ENCODE results near the gene PKNOX2.

- TF ChIP-seq, protein P1, sequence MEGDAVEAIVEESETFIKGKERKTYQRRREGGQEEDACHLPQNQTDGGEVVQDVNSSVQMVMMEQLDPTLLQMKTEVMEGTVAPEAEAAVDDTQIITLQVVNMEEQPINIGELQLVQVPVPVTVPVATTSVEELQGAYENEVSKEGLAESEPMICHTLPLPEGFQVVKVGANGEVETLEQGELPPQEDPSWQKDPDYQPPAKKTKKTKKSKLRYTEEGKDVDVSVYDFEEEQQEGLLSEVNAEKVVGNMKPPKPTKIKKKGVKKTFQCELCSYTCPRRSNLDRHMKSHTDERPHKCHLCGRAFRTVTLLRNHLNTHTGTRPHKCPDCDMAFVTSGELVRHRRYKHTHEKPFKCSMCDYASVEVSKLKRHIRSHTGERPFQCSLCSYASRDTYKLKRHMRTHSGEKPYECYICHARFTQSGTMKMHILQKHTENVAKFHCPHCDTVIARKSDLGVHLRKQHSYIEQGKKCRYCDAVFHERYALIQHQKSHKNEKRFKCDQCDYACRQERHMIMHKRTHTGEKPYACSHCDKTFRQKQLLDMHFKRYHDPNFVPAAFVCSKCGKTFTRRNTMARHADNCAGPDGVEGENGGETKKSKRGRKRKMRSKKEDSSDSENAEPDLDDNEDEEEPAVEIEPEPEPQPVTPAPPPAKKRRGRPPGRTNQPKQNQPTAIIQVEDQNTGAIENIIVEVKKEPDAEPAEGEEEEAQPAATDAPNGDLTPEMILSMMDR (IDR thresholded peaks at IDR 0.05; ENCODE audit: control extremely low read depth in 1 of 3, insufficient read depth in 1 of 3, low read depth in 1 of 3, low read length in 3 of 3): no peak
- no peak for TF ChIP-seq ATF3 (IDR thresholded peaks at IDR 0.05; ENCODE audit: insufficient read depth, low read depth, low read length)
- TF ChIP-seq MAX (IDR thresholded peaks at IDR 0.05): no peak
Observed at GRCh38 chr11:125445731-125446130, 281.2 kb downstream of the PKNOX2 start.

Data from H1 (cell line).